ENCODE measurements around the gene SNX2. TPM values are rescaled to one million over a fixed set of nuclear protein-coding genes. Genes with fewer than 3 reads are reported as not detected.

Gene SNX2
- total and polyA plus RNA-seq, 2 donors (not counting 1 experiment from before 2014, with no cell fraction given) = 107 to 266 TPM

- Histone ChIP-seq H3K27me3 (replicated peaks in 1 of 4; ENCODE audit: control extremely low read depth in 1 of 4, control insufficient read depth in 3 of 4, insufficient read depth in 4 of 4, low read length in 3 of 4) (no peaks in the 10 kb centered on the region), H2AFZ (ENCODE audit: insufficient read depth, low read depth, low read length, poor library complexity, severe bottlenecking) (no peak overlapping the region), H3K4me3 (ENCODE audit: control extremely low read depth in 1 of 5, extremely low read depth in 1 of 5, insufficient read depth in 1 of 5, low read depth in 2 of 5, low read length in 4 of 5) (peak overlapping the region in 4 of 5 experiments; percentile 25 to 95 (median 34)), H3K4me2 (replicated peaks; ENCODE audit: low read depth, low read length, poor library complexity, severe bottlenecking) (peak overlapping the region; percentile 79), H3K79me2 (ENCODE audit: control insufficient read depth, insufficient read depth, low read length) (peaks cover 98% of the 10 kb centered on the region), H3K4me1 (ENCODE audit: control insufficient read depth in 2 of 2, insufficient read depth in 2 of 2, low read length in 2 of 2) (peaks cover 44 to 58% of the 10 kb centered on the region in 2 donors), H3K9ac (ENCODE audit: low read length) (peak overlapping the region; percentile 22), H4K20me1 (ENCODE audit: control insufficient read depth, insufficient read depth, low read length, poor library complexity, severe bottlenecking) (peaks cover 53% of the 10 kb centered on the region), H3K27ac (ENCODE audit: low read length in 2 of 2) (peak overlapping the region; percentile 57 to 100), H3K9me3 (ENCODE audit: control extremely low read depth in 1 of 3, control insufficient read depth in 2 of 3, insufficient read depth in 1 of 3, low read length in 2 of 3) (peaks cover 0 to 11% (median 2%) of the 10 kb centered on the region in 3 donors), H3K36me3 (replicated peaks in 1 of 2; ENCODE audit: control extremely low read depth in 1 of 2, control insufficient read depth in 1 of 2, extremely low read depth in 1 of 2, insufficient read depth in 2 of 2, low read length in 1 of 2) (peaks cover 0 to 32% of the 10 kb centered on the region in 2 experiments)
- H3K9me3 Mint-ChIP-seq (ENCODE audit: insufficient read depth) = no peaks in the 10 kb centered on the region
- 54% methylated on average over 3 of the region's 4 CpGs for WGBS (ENCODE audit: insufficient coverage)
- H3K27ac Mint-ChIP-seq = peak overlapping the region; percentile 82
- ChIA-PET CTCF (interaction anchor here (1.5 kb wide), 1 partner anchor 78 kb away, joined by 4 read pairs; no protein-coding TSS in a partner anchor), POLR2A (interaction anchor here (1.3 kb wide), 1 partner anchor 78 kb away, joined by 3 read pairs; no protein-coding TSS in a partner anchor)
- intact Hi-C loops (cut with micrococcal nuclease) = loop anchor here (2.0 to 5.0 kb wide), 3 partner anchors 37 to 643 kb away; partner anchors contain the start of gene CEP120
- peak overlapping the region; percentile 74 for H3K4me3 Mint-ChIP-seq
- ATAC-seq (ENCODE audit: low read depth) (peak; percentile 35), DNase-seq (peak; percentile 42)
- H3K4me1 Mint-ChIP-seq = peaks cover 63% of the 10 kb centered on the region
- TF ChIP-seq, protein P1, sequence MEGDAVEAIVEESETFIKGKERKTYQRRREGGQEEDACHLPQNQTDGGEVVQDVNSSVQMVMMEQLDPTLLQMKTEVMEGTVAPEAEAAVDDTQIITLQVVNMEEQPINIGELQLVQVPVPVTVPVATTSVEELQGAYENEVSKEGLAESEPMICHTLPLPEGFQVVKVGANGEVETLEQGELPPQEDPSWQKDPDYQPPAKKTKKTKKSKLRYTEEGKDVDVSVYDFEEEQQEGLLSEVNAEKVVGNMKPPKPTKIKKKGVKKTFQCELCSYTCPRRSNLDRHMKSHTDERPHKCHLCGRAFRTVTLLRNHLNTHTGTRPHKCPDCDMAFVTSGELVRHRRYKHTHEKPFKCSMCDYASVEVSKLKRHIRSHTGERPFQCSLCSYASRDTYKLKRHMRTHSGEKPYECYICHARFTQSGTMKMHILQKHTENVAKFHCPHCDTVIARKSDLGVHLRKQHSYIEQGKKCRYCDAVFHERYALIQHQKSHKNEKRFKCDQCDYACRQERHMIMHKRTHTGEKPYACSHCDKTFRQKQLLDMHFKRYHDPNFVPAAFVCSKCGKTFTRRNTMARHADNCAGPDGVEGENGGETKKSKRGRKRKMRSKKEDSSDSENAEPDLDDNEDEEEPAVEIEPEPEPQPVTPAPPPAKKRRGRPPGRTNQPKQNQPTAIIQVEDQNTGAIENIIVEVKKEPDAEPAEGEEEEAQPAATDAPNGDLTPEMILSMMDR (IDR thresholded peaks at IDR 0.05) = no peak
- no peak for TF ChIP-seq EZH2 (IDR thresholded peaks at IDR 0.05; ENCODE audit: borderline replicate concordance, insufficient read depth, low read depth, low read length, poor library complexity, severe bottlenecking)
- H3K27me3 Mint-ChIP-seq = no peaks in the 10 kb centered on the region
Observed at GRCh38 chr5:122780296-122780695, 5.4 kb downstream of the SNX2 start.

DNA sequence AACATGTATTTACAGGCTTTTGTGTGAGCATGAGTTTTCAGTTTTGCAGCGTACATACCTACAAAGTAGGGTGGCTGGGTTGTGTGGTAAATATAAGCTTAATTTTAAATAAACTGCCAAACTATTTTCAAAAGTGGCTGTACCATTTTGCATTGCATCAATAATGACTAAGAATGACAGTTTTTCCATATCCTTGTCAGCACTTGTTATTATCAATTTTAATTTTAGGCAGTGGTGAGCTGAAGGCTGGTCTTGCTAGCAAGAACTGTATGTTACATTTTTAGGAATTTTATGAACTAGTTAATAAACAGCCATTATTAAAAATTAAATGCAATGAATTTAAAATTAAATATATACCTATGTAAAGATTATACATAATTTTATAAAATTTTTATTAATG is 6.6 kb downstream of the SNX2 start:
- no CpG with 5 or more reads among the region's 1 CpG for WGBS (ENCODE audit: insufficient coverage)
- peak overlapping the region; percentile 22 for H3K9ac ChIP-seq (ENCODE audit: low read length)
- Mint-ChIP-seq H3K27me3 (no peaks in the 10 kb centered on the region), H3K4me1 (peaks cover 67% of the 10 kb centered on the region), H3K9me3 (ENCODE audit: insufficient read depth) (peaks cover 3% of the 10 kb centered on the region), H3K27ac (no peak overlapping the region), H3K4me3 (peak overlapping the region; percentile 44)
- peaks cover 99% of the 10 kb centered on the region for H3K79me2 ChIP-seq (ENCODE audit: control insufficient read depth, insufficient read depth, low read length)
- no peaks in the 10 kb centered on the region for H3K27me3 ChIP-seq (replicated peaks in 1 of 4; ENCODE audit: control extremely low read depth in 1 of 4, control insufficient read depth in 3 of 4, insufficient read depth in 4 of 4, low read length in 3 of 4)
- no peak overlapping the region for H2AFZ ChIP-seq (ENCODE audit: insufficient read depth, low read depth, low read length, poor library complexity, severe bottlenecking)
- peak overlapping the region in 2 of 5 experiments; percentile 34 to 95 for H3K4me3 ChIP-seq (ENCODE audit: control extremely low read depth in 1 of 5, extremely low read depth in 1 of 5, insufficient read depth in 1 of 5, low read depth in 2 of 5, low read length in 4 of 5)
- ChIA-PET POLR2A (no interaction called here), CTCF (interaction anchor here (1.0 kb wide), 1 partner anchor 10 kb away, joined by 3 read pairs; no protein-coding TSS in a partner anchor)
- no peak for DNase-seq
- peaks cover 0 to 37% of the 10 kb centered on the region in 2 experiments for H3K36me3 ChIP-seq (replicated peaks in 1 of 2; ENCODE audit: control extremely low read depth in 1 of 2, control insufficient read depth in 1 of 2, extremely low read depth in 1 of 2, insufficient read depth in 2 of 2, low read length in 1 of 2)
- H4K20me1 ChIP-seq (ENCODE audit: control insufficient read depth, insufficient read depth, low read length, poor library complexity, severe bottlenecking) = peaks cover 60% of the 10 kb centered on the region
- TF ChIP-seq EZH2 (IDR thresholded peaks at IDR 0.05; ENCODE audit: borderline replicate concordance, insufficient read depth, low read depth, low read length, poor library complexity, severe bottlenecking) = no peak
- TF ChIP-seq, protein P1 (IDR thresholded peaks at IDR 0.05) = no peak
- H3K4me1 ChIP-seq (ENCODE audit: control insufficient read depth in 2 of 2, insufficient read depth in 2 of 2, low read length in 2 of 2) = peaks cover 44 to 59% of the 10 kb centered on the region in 2 donors
- ATAC-seq (ENCODE audit: low read depth) = no peak
- H3K4me2 ChIP-seq (replicated peaks; ENCODE audit: low read depth, low read length, poor library complexity, severe bottlenecking) = peak overlapping the region; percentile 79
- peak overlapping the region in 1 of 2 donors; percentile 100 for H3K27ac ChIP-seq (ENCODE audit: low read length in 2 of 2)
- H3K9me3 ChIP-seq (ENCODE audit: control extremely low read depth in 1 of 3, control insufficient read depth in 2 of 3, insufficient read depth in 1 of 3, low read length in 2 of 3) = peaks cover 1 to 11% (median 6%) of the 10 kb centered on the region in 3 donors
- intact Hi-C loops (cut with micrococcal nuclease) = loop anchor here (2.0 to 5.0 kb wide), 3 partner anchors 36 to 641 kb away; partner anchors contain the start of gene CEP120

Measured in B cell (primary cell).